HG02943 (cell line): Measurements from ENCODE around the gene BHLHA15.
"Not testable (repeated sequence)": the region's sequence is repeated elsewhere in the genome, so short reads cannot be mapped to it uniquely, and the experiment has no call there.

Source experiments
- ATAC-seq: cut with Tn5 transposase; IDR thresholded peaks from one replicate; pipeline ENCODE4 v1.9.1; 2021; ENCODE audit warnings: mild to moderate bottlenecking, low read depth, moderate library complexity; ENCODE audit not compliant: unreplicated experiment

BHLHA15 gene

DNA sequence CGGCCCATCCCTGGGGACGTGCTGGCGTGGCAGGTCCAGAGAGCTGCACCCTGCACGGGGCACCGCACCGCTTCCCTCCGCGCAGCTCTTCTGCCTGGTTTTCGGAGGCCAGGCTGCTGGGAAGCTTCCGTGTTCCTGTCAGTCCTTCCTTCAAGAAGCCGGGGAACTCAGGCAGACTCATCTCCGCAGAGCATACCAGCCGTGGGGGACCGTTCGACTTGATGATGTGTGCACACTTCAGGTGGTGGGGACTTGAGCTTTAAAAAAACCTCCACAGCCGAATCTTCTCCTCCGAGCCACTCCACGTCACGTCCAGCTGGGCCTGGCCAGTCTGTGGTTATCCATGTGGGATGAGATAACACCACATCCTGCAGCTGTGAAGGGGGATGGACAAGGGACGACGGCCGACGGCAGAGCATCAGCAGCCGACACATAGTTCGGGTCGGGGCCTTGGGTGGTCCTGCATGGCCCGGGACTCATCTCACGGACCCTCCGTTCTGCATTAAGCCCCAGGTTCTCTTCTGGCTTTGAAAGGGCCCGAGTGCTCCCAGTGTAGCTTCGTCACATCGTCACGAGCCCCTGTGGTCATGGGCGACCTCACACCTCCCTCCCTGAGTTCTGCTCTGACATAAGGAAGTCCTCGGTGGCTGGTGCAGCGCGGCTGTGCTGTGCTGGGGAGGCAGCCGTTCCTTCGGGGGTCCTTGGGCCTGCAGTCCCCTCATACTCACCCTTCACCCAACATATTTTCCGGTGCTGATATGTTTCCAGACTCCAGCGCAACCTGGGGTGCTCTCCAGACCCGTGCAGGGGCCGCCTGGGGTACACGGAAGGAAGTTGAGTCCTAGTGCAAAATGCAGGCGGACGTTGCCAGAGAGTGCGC lies 4.5 kb upstream of the BHLHA15 start:
- no peak for ATAC-seq

- ATAC-seq, result no peak
Observed at GRCh38 chr7:98209166-98209920, 1.9 kb upstream of the BHLHA15 start.

- no peak for ATAC-seq
Observed at GRCh38 chr7:98210513-98211220, 572 bp upstream of the BHLHA15 start.

GRCh38 chr7:98211676-98212531 lies 665 bp downstream of the BHLHA15 start:
- ATAC-seq, result no peak

DNA sequence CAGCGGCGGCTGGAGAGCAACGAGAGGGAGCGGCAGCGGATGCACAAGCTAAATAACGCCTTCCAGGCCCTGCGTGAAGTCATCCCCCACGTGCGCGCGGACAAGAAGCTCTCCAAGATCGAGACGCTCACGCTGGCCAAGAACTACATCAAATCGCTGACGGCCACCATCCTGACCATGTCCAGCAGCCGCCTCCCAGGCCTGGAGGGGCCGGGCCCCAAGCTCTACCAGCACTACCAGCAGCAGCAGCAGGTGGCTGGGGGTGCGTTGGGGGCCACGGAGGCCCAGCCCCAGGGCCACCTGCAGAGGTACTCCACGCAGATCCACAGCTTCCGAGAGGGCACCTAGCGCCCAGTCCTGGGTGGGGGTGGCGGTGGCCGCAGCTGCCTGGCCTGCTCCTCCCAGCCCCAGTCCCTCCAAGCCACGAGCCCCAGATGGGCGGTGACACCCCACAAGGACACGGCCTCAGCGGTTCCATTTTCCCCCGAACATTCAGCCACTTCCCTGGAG lies 1.3 kb downstream of the BHLHA15 start:
- ATAC-seq, result no peak

GRCh38 chr7:98213296-98213887 lies 2.2 kb downstream of the BHLHA15 start:
- no peak for ATAC-seq

DNA sequence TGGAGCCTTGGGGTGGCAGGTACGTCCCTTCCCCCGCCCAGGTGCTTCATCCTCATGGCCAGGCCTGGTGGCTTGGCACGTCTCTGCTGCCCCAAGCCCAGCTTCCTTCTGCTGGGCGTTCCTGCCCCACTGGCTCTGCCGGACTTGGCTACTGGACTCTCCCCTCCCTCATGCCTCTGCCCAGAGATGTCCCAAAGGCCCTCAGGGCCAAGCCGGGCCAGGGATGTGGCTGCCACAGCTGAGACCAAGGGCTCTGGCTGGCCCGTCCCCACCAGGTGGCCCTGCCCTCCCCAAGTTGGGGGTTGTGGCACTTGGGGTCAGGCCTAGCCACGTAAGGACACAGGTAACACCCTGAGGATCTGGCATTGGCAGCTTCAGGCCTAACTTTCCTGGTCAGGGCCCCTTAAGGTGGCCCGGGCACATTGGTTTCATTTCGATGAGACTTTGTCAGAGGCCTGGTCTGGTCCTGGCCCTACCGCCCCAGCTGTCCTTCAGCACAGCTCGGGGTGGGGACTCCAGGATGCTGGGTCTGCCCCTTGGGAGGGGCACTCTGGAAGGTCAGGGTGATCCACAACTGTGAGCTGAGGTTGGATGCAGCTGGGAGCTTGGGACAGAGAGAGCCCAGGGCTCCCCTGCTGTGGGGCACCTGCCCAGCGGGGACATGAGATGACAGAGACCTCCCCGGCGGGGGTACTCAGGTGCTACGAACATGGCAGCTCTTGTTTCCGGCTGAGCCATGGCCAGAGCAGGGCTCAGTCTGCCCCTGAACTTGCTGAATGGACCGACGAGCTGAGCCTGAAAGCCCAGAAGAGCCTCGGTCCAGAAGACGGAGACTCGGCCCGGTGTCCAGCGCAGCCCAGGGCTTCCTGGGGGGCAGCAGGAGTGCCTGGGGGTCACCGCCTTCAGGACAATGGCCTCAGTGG lies 2.9 kb downstream of the BHLHA15 start:
- no peak for ATAC-seq

DNA sequence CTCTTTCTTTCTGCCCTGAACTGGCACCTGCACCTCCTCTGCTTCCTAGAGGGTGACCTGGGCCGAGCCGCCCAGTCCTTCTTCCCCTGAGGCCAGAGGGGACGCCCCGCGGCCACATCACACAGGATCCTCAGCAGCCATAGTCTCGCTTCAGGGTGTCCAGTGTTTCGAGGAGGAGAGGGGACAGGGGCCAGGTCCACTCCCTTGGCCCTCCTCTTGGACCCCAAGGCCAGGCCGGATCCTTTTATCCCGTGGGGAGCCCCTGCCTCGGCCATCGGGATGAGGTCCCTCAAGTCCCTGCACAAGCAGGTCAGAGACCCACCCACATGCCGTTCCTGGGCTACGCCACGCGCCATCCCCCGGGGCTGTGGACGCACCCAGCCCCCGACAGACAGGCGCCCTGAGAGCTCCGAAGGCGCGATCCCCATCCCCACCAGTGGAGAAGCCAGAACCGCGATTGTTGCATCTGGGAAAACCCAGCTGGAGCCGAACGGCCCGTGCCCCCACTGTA lies 3.6 kb downstream of the BHLHA15 start:
- ATAC-seq, result no peak

GRCh38 chr7:98215561-98216495 lies 4.6 kb downstream of the BHLHA15 start:
- ATAC-seq, result no peak

GRCh38 chr7:98216941-98217622 lies 5.8 kb downstream of the BHLHA15 start:
- ATAC-seq, result no peak

GRCh38 chr7:98217623-98218582 lies 6.7 kb downstream of the BHLHA15 start:
- ATAC-seq, result no peak

DNA sequence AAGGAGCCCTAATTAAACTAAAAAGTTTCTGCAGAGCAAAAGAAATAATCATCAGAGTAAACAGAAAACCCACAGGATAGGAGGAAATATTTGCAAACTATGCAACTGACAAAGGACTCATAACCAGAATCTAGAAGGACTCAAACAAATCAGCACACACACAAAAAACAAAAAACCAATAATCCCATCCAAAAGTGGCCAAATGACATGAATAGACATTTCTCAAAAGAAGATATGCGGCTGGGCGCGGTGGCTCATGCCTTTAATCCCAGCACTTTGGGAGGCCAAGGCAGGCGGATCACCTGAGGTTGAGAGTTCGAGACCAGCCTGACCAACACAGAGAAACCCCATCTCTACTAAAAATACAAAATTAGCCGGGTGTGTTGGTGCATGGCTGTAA lies 8.1 kb downstream of the BHLHA15 start:
- not testable (repeated sequence) for ATAC-seq

DNA sequence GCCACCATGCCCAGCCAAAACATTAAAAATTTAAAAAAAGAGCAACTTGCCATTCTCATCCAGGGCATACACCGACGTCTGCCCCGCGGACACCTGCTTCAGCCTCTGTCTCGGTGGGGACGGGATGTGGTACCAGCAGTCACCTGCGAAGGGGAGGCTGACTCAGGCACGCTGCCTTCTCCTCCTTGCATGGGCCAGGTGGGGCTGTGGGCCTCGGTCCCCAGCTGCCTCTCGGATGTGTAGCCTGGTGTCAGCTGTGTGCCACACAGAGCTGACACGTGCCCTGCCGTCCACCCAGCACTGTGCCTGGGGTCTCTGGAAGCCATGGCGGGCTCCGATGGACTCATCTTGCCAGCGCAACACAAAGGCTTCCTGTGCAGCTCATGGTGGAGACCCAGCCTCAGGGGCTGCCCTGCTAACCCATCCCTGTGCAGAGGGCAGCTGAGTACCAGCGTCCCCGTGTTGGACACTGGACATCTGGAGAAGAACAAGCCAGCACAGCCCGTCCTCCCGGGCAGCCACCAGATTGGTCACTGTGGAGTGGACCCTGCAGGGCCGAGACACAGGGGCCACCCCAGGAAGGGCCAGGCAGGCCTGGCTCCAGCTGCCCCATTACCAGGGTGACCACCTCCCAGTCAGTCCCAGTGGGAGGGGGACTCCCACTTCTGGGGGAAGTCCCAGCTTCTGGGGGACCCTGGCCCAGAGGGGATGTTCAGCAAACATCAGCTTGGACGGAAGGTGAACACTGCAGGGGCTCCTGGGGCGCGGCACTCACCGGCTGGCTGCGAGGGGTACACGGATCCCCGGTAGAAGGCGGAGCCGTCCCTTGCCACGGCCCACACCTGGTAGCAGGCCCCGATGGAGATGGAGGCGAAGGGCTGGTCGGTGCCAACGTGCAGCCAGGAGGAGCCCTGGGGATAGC lies 10.6 kb downstream of the BHLHA15 start:
- no peak for ATAC-seq

GRCh38 chr7:98222533-98223195 lies 11.4 kb downstream of the BHLHA15 start:
- no peak for ATAC-seq
